SK-N-SH treated with all-trans-retinoic acid at 6 μM for 48 hours (cell line): ENCODE results near the gene SMAP1.

ENCODE experiments used
- ATAC-seq: fragments of 200-7000 bp; cut with Tn5 transposase; 3 replicates; pipeline ENCODE4 v1.9.1; 2020; ENCODE audit warnings: mild to moderate bottlenecking, moderate library complexity
- ARNTL ChIP-seq: fragments of 450-650 bp; formaldehyde crosslinking; IDR thresholded peaks from 2 replicates; pipeline ENCODE4 v1.5.0; 2020; ENCODE audit warnings: low read depth, mild to moderate bottlenecking, moderate library complexity, borderline replicate concordance
- CSDC2 ChIP-seq: fragments of 250-450 bp; sonication (Bioruptor Pico); IDR thresholded peaks from 2 replicates; pipeline ENCODE4 v1.5.0; 2020; ENCODE audit warnings: mild to moderate bottlenecking, moderate library complexity
- CSRNP3 ChIP-seq: fragments of 250-450 bp; sonication (Bioruptor Pico); IDR thresholded peaks from 2 replicates; pipeline ENCODE4 v1.5.1; 2021; ENCODE audit warnings: mild to moderate bottlenecking, moderate library complexity
- ESRRG ChIP-seq: fragments of 250-450 bp; sonication (Bioruptor Pico); IDR thresholded peaks from 2 replicates; pipeline ENCODE4 v1.6.1; 2021; ENCODE audit warnings: mild to moderate bottlenecking
- GLIS3 ChIP-seq: fragments of 250-450 bp; sonication (Bioruptor Pico); IDR thresholded peaks from 2 replicates; pipeline ENCODE4 v1.5.0; 2020; ENCODE audit warnings: mild to moderate bottlenecking, moderate library complexity
- ISL1 ChIP-seq: fragments of 250-450 bp; sonication (Bioruptor Pico); IDR thresholded peaks from 2 replicates; pipeline ENCODE4 v2.1.2; 2022; ENCODE audit warnings: mild to moderate bottlenecking, moderate library complexity
- OSR1 ChIP-seq: fragments of 250-450 bp; sonication (Bioruptor Pico); IDR thresholded peaks from 2 replicates; pipeline ENCODE4 v1.8.0; 2022; ENCODE audit warnings: moderate library complexity, mild to moderate bottlenecking, inconsistent platforms
- PPARA ChIP-seq: fragments of 250-450 bp; sonication (Bioruptor Pico); IDR thresholded peaks from 2 replicates; pipeline ENCODE4 v1.5.0; 2020; ENCODE audit warnings: mild to moderate bottlenecking, borderline replicate concordance
- RARB ChIP-seq: fragments of 250-450 bp; sonication (Bioruptor Pico); IDR thresholded peaks from 2 replicates; pipeline ENCODE4 v1.8.0; 2021; ENCODE audit warnings: mild to moderate bottlenecking, moderate library complexity
- ZNF565 ChIP-seq: fragments of 450-650 bp; formaldehyde crosslinking; conservative IDR thresholded peaks from 2 replicates; pipeline ENCODE4 v1.5.0; 2020; ENCODE audit warnings: low read depth, mild to moderate bottlenecking, moderate library complexity
- ZNF70 ChIP-seq: fragments of 450-650 bp; formaldehyde crosslinking; IDR thresholded peaks from 2 replicates; pipeline ENCODE4 v1.5.0; 2020; ENCODE audit warnings: mild to moderate bottlenecking, moderate library complexity
- ZNF8 ChIP-seq: fragments of 450-650 bp; formaldehyde crosslinking; IDR thresholded peaks from 2 replicates; pipeline ENCODE4 v1.5.0; 2020; ENCODE audit warnings: mild to moderate bottlenecking, moderate library complexity
- TF ChIP-seq, protein P1 (sequence below): fragments of 250-450 bp; sonication (Bioruptor Pico); IDR thresholded peaks from 2 replicates; pipeline ENCODE4 v1.8.0; 2021; ENCODE audit warnings: low read depth, mild to moderate bottlenecking, moderate library complexity, borderline replicate concordance
- TF ChIP-seq, protein P2 (sequence below): fragments of 250-450 bp; sonication (Bioruptor Pico); IDR thresholded peaks from 2 replicates; pipeline ENCODE4 v1.5.1; 2020; ENCODE audit warnings: low read depth, mild to moderate bottlenecking, moderate library complexity

Gene SMAP1

GRCh38 chr6:70905742-70906141 is 238.1 kb downstream of the SMAP1 start:
- no peak for TF ChIP-seq CSDC2 (CRISPR knock-in tag)
- TF ChIP-seq OSR1 (CRISPR knock-in tag) = no peak
- no peak for TF ChIP-seq RARB (CRISPR knock-in tag)
- TF ChIP-seq ISL1 = no peak
- TF ChIP-seq, protein P1, sequence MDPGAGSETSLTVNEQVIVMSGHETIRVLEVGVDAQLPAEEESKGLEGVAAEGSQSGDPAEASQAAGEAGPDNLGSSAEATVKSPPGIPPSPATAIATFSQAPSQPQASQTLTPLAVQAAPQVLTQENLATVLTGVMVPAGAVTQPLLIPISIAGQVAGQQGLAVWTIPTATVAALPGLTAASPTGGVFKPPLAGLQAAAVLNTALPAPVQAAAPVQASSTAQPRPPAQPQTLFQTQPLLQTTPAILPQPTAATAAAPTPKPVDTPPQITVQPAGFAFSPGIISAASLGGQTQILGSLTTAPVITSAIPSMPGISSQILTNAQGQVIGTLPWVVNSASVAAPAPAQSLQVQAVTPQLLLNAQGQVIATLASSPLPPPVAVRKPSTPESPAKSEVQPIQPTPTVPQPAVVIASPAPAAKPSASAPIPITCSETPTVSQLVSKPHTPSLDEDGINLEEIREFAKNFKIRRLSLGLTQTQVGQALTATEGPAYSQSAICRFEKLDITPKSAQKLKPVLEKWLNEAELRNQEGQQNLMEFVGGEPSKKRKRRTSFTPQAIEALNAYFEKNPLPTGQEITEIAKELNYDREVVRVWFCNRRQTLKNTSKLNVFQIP (CRISPR knock-in tag) = no peak
- TF ChIP-seq ZNF8 (CRISPR knock-in tag) = no peak
- no peak for TF ChIP-seq ESRRG (CRISPR knock-in tag)
- TF ChIP-seq ZNF70 (CRISPR knock-in tag) = no peak
- TF ChIP-seq GLIS3 (CRISPR knock-in tag) = no peak
- no peak for TF ChIP-seq ZNF565 (CRISPR knock-in tag)
- TF ChIP-seq, protein P2, sequence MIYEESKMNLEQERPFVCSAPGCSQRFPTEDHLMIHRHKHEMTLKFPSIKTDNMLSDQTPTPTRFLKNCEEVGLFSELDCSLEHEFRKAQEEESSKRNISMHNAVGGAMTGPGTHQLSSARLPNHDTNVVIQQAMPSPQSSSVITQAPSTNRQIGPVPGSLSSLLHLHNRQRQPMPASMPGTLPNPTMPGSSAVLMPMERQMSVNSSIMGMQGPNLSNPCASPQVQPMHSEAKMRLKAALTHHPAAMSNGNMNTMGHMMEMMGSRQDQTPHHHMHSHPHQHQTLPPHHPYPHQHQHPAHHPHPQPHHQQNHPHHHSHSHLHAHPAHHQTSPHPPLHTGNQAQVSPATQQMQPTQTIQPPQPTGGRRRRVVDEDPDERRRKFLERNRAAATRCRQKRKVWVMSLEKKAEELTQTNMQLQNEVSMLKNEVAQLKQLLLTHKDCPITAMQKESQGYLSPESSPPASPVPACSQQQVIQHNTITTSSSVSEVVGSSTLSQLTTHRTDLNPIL (CRISPR knock-in tag) = no peak
- no peak for TF ChIP-seq PPARA (CRISPR knock-in tag)
- no peak for TF ChIP-seq CSRNP3
- no peak for TF ChIP-seq ARNTL (CRISPR knock-in tag)
- ATAC-seq = no peak
